Measurements from ENCODE around the gene NCMAP. TPM values are rescaled to one million over a fixed set of nuclear protein-coding genes. Genes with fewer than 3 reads are reported as not detected.

The NCMAP gene
- total RNA-seq, 2 donors from 2014 or later: 0.05 to 0.14 TPM

Other genes starting within 250 kb of the NCMAP start
- not detected for gene GRHL3, start 236.7 kb upstream of the NCMAP start, total RNA-seq
- 1 to 10 TPM; 6.1 to 7.0 TPM for gene STPG1, start 142.3 kb upstream of the NCMAP start, total RNA-seq
- gene NIPAL3, start 140.3 kb upstream of the NCMAP start, total RNA-seq: 10 to 100 TPM; 40.7 to 66.1 TPM
- 10 to 100 TPM; 43.6 to 51.8 TPM for gene RCAN3, start 53.3 kb upstream of the NCMAP start, total RNA-seq
- gene SRRM1, start 87.2 kb downstream of the NCMAP start, total RNA-seq: 100 to 1,000 TPM; 208 to 250 TPM
- 10 to 100 TPM; 16.2 to 30.0 TPM for gene CLIC4, start 189.4 kb downstream of the NCMAP start, total RNA-seq